ENCODE measurements around the gene CTDP1.

DNA sequence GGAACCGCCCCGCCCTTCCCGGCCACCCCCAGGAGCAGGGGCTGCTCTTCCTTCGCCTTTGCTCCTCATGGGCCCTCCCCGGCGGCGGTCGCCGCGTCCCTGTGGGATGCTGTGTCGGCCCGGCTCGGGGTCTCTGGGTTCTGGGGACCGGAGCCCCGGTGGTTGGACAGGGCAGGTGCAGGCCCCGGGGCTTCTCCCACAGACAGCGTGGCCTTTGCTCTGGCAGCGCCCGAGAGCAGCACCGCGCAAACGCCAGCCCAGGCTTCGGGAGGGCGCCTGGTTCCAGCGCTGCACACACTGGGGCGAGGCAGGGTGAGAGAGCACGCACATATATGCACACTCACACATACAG lies 109.1 kb downstream of the CTDP1 start:
- TF ChIP-seq POLR2A (IDR thresholded peaks at IDR 0.05; ENCODE audit: low read length) (no peak), GATA1 (IDR thresholded peaks at IDR 0.05; ENCODE audit: low read depth, low read length) (no peak)
